ENCODE data around the gene TEDC2.
"Not testable (repeated sequence)": the region's sequence is repeated elsewhere in the genome, so short reads cannot be mapped to it uniquely, and the experiment has no call there.

TEDC2 gene

DNA sequence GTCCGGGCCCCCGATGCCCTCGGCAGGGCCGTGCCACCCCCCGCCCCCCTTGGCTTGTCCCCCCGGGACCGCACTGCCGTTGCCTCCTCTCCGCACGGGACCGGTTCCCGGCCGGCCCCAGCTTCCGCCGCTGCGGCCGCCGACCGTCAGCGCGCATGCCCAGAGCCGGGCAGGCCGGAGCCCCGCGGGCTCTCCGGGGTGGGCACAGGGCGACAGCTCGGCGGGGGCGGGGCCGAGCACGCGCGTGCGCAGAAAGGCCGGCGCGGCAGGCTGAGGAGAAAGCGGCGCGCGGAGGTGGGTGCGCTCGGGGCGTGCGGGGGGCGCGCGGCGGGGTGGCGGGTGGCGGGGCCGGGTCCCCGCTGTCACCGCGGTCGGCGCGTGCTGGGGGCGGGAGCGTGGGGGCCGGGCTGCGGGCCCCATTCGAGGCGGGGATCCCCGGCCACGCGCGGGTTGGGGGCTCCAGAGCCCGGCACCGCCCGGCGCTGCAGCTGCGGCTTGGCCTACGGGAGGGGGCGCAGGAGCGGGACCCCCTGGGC, 15.0 kb downstream of the TEDC2 start, which contains the start of gene TBC1D24:
TBC1D24 (plus strand) TSS at position 251 of the 536 bp plus-strand sequence. CDS start 21,022 bp downstream, outside the sequence.
- TF ChIP-seq, protein P1, sequence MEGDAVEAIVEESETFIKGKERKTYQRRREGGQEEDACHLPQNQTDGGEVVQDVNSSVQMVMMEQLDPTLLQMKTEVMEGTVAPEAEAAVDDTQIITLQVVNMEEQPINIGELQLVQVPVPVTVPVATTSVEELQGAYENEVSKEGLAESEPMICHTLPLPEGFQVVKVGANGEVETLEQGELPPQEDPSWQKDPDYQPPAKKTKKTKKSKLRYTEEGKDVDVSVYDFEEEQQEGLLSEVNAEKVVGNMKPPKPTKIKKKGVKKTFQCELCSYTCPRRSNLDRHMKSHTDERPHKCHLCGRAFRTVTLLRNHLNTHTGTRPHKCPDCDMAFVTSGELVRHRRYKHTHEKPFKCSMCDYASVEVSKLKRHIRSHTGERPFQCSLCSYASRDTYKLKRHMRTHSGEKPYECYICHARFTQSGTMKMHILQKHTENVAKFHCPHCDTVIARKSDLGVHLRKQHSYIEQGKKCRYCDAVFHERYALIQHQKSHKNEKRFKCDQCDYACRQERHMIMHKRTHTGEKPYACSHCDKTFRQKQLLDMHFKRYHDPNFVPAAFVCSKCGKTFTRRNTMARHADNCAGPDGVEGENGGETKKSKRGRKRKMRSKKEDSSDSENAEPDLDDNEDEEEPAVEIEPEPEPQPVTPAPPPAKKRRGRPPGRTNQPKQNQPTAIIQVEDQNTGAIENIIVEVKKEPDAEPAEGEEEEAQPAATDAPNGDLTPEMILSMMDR (IDR thresholded peaks at IDR 0.05): no peak
- no peak for TF ChIP-seq ZFX (IDR thresholded peaks at IDR 0.05; ENCODE audit: borderline replicate concordance)
- H3K27ac ChIP-seq: peak within 1 kb of the TSS; percentile 95

DNA sequence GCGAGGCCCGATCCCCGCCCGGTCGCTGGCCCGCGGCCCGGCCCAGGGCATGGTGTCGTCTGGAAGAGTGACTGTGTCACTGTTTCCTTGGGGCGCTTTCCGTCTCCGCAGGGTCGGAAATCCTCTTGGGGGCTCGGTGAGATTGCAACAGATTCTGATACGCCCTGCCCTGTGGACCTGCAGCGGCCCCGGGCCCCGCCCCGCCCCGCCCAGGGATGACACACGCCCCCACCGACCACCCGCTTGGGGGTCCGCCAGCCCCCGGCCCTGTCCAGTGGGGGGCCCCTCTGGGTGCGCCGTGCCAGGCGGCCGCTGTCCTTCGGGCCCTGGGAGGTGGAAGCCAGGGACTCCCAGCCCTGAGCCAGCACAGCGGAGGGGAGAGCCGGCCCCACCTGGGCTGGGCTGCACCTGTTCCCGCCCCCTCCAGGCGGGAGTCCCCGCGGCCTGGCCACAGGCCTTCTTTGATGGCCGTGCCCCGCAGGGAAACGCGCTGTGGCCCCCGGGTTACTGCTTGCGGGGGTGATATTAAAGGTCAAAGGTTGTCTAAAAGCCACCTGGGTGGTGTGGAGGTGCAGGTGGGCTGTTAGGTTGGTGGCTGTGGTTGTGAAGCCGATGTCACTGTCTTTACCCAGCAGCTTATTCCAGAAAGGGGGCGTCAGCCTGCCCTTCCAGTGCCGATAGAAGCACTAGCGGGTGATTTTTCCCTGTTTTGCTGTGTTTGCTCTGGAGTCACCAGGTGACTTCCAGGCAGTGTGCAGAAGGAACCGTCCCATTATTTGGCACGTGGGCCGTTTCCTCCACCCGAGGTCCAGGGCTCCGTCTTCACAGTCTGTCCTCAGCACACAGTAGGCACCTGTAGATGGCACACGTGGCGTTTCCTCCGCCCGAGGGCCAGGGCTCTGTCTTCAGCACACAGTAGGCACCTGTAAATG, 15.8 kb downstream of the TEDC2 start:
- peak overlapping the region; percentile 95 for H3K27ac ChIP-seq
- TF ChIP-seq, protein P1 (IDR thresholded peaks at IDR 0.05): no peak
- no peak for TF ChIP-seq ZFX (IDR thresholded peaks at IDR 0.05; ENCODE audit: borderline replicate concordance)

DNA sequence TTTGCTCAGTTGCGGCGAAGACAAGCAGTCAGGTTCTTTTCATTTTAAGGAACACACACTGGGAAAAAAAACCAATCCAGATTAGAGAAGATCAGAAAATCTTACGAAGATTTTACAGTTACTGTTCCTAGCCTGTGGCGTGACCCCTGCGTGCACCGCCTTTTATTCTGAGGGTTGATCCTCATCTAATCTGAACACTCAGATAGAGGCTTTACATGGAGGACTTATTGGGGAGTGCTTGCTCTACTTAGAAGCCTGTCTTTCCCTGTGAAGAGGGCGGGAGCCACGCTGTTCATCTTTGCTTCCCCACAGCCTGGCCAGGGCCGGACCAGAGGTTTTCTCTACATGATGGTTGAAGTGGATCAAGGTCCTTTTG, 16.4 kb downstream of the TEDC2 start:
- H3K27ac ChIP-seq: peak overlapping the region; percentile 95
- TF ChIP-seq, protein P1 (IDR thresholded peaks at IDR 0.05): no peak
- TF ChIP-seq ZFX (IDR thresholded peaks at IDR 0.05; ENCODE audit: borderline replicate concordance): no peak

DNA sequence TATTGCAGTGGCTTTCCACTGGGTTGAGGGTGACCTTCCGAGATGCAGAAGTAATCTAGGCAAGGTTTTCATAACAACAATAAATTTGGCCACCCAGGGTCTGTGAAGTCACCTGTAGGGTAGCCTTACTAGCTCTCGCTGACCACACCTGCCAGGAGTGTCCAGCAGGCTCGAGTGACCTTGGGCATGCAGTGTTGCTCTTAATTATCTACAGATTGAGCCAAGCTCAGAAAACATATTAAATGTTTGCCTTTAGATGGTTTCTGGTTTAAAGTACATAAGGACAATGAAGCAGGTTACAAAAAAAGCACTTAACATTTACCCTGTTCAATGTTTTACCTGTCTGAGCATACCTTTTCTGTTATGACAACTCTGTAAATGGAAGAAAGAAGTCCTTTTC, 16.8 kb downstream of the TEDC2 start:
- TF ChIP-seq, protein P1 (IDR thresholded peaks at IDR 0.05): no peak
- no peak for TF ChIP-seq ZFX (IDR thresholded peaks at IDR 0.05; ENCODE audit: borderline replicate concordance)
- H3K27ac ChIP-seq: peak overlapping the region; percentile 95; the same call in 1 of the 2 replicates

DNA sequence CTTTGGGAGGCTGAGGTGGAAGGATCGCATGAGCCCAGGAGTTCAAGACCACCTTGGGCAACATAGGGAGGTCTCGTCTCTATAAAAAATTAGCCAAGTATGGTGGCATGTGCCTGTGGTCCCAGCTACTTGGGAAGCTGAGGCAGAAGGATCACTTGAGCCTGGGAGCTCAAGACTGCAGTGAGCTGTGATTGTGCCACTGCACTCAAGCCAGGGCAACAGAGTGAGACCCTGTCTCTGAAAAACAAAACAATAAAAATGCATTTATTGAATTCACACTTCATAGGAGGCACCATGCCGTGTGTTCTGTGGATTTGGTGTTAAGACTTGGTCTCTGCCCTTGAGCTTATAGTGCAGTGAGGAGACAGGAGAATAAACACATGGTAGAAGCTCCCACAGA, 17.4 kb downstream of the TEDC2 start:
- H3K27ac ChIP-seq: no peak overlapping the region
- no peak for TF ChIP-seq ZFX (IDR thresholded peaks at IDR 0.05; ENCODE audit: borderline replicate concordance)
- TF ChIP-seq, protein P1 (IDR thresholded peaks at IDR 0.05): no peak

DNA sequence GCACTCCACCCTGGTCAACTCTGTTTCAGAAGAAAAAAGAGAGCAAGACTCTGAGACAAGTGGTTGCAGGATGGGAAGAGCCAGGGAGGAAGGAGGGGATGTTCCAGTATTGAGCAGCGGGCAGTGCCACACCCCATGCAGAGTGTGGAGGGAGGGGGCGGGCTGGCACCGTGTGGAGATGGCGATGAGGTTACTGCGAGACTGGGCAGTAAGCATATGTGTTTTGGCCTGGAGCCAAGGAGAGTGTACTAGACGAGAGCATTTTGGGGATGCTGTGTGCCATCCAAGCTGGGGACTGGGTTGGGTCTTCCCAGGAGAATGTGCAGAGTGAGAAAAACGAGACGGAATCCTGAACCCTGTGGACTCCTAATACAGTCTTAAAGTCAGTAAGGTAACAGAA, 18.4 kb downstream of the TEDC2 start:
- TF ChIP-seq ZFX (IDR thresholded peaks at IDR 0.05; ENCODE audit: borderline replicate concordance): no peak
- TF ChIP-seq, protein P1 (IDR thresholded peaks at IDR 0.05): no peak

DNA sequence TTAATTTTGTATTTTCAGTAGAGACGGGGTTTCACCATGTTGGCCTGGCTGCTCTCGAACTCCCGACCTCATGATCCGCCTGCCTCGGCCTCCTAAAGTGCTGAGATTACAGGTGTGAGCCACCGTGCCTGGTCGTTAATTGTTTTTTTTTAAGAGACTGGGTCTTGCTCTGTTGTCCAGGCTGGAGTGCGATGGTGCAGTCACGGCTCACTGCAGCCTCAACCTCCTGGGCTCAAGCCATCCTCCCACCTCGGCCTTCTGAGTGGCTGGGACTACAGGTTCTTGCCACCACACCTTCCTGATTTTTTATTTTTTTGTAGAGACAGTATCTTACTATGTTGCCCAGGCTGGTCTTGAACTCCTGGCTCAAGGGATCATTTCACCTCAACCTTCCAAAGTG, 20.1 kb downstream of the TEDC2 start:
- H3K27ac ChIP-seq: not testable (repeated sequence)

More for the DNA sequence above, 18.4 kb downstream of the TEDC2 start:
- no peak overlapping the region for H3K27ac ChIP-seq

Data from 22Rv1 (cell line).